ENCODE results near the gene RNF112.

DNA sequence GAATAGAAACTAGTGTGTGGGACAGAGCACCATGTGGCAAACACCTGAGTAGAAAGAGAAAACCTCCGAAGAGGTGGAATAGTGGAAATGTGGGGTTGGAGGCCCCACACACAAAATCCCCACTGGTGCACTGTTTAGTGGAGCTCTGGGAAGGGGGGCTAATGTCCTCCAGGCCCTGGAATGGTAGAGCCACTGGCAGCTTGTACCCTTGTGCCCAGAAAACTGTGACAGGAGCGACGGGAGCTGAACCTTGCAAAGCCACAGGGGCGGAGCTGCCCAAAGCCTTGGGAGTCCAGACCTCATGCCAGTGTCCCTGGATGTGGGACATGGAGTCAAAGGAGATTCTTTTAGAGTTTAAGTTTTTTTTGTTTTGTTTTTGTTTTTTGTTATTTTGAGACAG, 50.6 kb downstream of the RNF112 start:
- TF ChIP-seq ELF3 (CRISPR knock-in tag; IDR thresholded peaks at IDR 0.05) (no peak), TCF12 (IDR thresholded peaks at IDR 0.05) (no peak), TCF12 (CRISPR knock-in tag; IDR thresholded peaks at IDR 0.05) (no peak), FOXM1 (CRISPR knock-in tag; IDR thresholded peaks at IDR 0.05) (no peak), HIVEP1 (CRISPR knock-in tag; IDR thresholded peaks at IDR 0.05) (no peak), BORCS8-MEF2B (CRISPR knock-in tag; IDR thresholded peaks at IDR 0.05) (no peak), HNF4G (IDR thresholded peaks at IDR 0.05; ENCODE audit: borderline replicate concordance, low read depth, low read length) (no peak), HNF4G (CRISPR knock-in tag; IDR thresholded peaks at IDR 0.05; ENCODE audit: borderline replicate concordance, low read depth) (no peak), NFE2L1 (CRISPR knock-in tag; IDR thresholded peaks at IDR 0.05; ENCODE audit: borderline replicate concordance) (no peak), TGIF2 (CRISPR knock-in tag; IDR thresholded peaks at IDR 0.05) (no peak)
- TF ChIP-seq, protein P1, sequence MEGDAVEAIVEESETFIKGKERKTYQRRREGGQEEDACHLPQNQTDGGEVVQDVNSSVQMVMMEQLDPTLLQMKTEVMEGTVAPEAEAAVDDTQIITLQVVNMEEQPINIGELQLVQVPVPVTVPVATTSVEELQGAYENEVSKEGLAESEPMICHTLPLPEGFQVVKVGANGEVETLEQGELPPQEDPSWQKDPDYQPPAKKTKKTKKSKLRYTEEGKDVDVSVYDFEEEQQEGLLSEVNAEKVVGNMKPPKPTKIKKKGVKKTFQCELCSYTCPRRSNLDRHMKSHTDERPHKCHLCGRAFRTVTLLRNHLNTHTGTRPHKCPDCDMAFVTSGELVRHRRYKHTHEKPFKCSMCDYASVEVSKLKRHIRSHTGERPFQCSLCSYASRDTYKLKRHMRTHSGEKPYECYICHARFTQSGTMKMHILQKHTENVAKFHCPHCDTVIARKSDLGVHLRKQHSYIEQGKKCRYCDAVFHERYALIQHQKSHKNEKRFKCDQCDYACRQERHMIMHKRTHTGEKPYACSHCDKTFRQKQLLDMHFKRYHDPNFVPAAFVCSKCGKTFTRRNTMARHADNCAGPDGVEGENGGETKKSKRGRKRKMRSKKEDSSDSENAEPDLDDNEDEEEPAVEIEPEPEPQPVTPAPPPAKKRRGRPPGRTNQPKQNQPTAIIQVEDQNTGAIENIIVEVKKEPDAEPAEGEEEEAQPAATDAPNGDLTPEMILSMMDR (CRISPR knock-in tag; IDR thresholded peaks at IDR 0.05), result no peak
- TF ChIP-seq, protein P2, sequence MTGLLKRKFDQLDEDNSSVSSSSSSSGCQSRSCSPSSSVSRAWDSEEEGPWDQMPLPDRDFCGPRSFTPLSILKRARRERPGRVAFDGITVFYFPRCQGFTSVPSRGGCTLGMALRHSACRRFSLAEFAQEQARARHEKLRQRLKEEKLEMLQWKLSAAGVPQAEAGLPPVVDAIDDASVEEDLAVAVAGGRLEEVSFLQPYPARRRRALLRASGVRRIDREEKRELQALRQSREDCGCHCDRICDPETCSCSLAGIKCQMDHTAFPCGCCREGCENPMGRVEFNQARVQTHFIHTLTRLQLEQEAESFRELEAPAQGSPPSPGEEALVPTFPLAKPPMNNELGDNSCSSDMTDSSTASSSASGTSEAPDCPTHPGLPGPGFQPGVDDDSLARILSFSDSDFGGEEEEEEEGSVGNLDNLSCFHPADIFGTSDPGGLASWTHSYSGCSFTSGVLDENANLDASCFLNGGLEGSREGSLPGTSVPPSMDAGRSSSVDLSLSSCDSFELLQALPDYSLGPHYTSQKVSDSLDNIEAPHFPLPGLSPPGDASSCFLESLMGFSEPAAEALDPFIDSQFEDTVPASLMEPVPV (CRISPR knock-in tag; IDR thresholded peaks at IDR 0.05), result no peak
- TF ChIP-seq, protein P3, sequence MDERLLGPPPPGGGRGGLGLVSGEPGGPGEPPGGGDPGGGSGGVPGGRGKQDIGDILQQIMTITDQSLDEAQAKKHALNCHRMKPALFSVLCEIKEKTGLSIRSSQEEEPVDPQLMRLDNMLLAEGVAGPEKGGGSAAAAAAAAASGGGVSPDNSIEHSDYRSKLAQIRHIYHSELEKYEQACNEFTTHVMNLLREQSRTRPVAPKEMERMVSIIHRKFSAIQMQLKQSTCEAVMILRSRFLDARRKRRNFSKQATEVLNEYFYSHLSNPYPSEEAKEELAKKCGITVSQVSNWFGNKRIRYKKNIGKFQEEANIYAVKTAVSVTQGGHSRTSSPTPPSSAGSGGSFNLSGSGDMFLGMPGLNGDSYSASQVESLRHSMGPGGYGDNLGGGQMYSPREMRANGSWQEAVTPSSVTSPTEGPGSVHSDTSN (CRISPR knock-in tag; IDR thresholded peaks at IDR 0.05), result no peak
- TF ChIP-seq, protein P4, sequence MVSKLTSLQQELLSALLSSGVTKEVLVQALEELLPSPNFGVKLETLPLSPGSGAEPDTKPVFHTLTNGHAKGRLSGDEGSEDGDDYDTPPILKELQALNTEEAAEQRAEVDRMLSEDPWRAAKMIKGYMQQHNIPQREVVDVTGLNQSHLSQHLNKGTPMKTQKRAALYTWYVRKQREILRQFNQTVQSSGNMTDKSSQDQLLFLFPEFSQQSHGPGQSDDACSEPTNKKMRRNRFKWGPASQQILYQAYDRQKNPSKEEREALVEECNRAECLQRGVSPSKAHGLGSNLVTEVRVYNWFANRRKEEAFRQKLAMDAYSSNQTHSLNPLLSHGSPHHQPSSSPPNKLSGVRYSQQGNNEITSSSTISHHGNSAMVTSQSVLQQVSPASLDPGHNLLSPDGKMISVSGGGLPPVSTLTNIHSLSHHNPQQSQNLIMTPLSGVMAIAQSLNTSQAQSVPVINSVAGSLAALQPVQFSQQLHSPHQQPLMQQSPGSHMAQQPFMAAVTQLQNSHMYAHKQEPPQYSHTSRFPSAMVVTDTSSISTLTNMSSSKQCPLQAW (CRISPR knock-in tag; IDR thresholded peaks at IDR 0.05), result no peak

Measured in HepG2 (cell line).